NT2/D1 (cell line): Measurements from ENCODE around the gene ERBB4.

Experiments
- SUZ12 ChIP-seq: IDR thresholded peaks from 2 replicates; pipeline ENCODE4 v1.6.1; 2011; ENCODE audit not compliant: insufficient read length, insufficient read depth; ENCODE audit errors: extremely low read depth
- YY1 ChIP-seq: IDR thresholded peaks from 2 replicates; pipeline ENCODE4 v1.6.1; 2011; ENCODE audit not compliant: insufficient read length, insufficient read depth
- ZNF274 ChIP-seq: IDR thresholded peaks from 2 replicates; pipeline ENCODE4 v1.6.1; 2011; ENCODE audit warnings: mild to moderate bottlenecking, low read depth, low read length

DNA sequence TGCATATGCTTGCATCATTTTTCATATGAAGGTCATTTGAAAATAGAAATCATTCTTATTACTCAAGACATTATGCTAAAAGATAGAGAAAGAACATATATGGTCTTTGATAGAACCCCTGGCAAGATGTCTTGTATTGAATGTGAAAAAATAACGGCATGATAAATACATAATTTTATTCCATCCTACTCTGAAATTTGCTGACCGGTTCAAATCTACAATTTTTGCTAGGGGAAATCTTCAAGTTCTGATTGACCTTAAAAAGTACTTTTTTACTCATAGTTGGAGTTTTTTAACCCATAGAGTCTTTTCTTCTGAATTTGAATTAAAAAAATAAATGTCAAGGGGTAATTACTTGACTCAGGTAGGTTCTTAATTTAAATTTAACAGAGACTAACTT, 920.8 kb downstream of the ERBB4 start:
- no peak for TF ChIP-seq YY1
- TF ChIP-seq ZNF274: no peak
- no peak for TF ChIP-seq SUZ12
